Pancreas (tissue), 10 donors: Measurements from ENCODE around the gene ITIH3. TPM values are rescaled to one million over a fixed set of nuclear protein-coding genes. Genes with fewer than 3 reads are reported as not detected.

Source experiments
- ATAC-seq, 4 donors: fragments of 200-7000 bp; cut with Tn5 transposase; one replicate each; pipeline versions ENCODE4 v1.8.0 to v1.9.1; 2020; ENCODE audit warnings: mild to moderate bottlenecking in 4 of 4, moderate library complexity in 4 of 4
- DNase-seq, 6 donors: peaks; one replicate each; pipeline ENCODE4 v3.0.0-alpha.2; 2020
- FAIRE-seq: peaks from 2 replicates; lab custom pipeline; 2012; peaks lifted over from hg19 to GRCh38; lab: Jason Lieb, UNC
- H3K27ac ChIP-seq, 4 donors: fragments of 200-600 bp; sonication (generic); 1 replicate in 3 of 4; 2 replicates in 1 of 4; pipeline versions ENCODE4 v1.5.0 to v1.8.0; 2020
- H3K27me3 ChIP-seq, 4 donors: fragments of 200-600 bp; one replicate each; pipeline ENCODE4 v1.8.0; 2021
- H3K36me3 ChIP-seq, 3 donors: fragments of 200-600 bp; sonication (generic) in 1 of 3; one replicate each; pipeline versions ENCODE4 v1.5.0 to v1.8.0; 2020 to 2021
- H3K4me1 ChIP-seq, 3 donors: fragments of 200-600 bp; one replicate each; pipeline ENCODE4 v1.8.0; 2021
- H3K4me3 ChIP-seq, 4 donors: fragments of 200-600 bp; sonication (generic) in 2 of 4; one replicate each; pipeline versions ENCODE4 v1.5.0 to v1.8.0; 2020 to 2021
- H3K9me3 ChIP-seq, 4 donors: fragments of 200-600 bp; one replicate each; pipeline ENCODE4 v1.8.0; 2021
- CTCF ChIP-seq, 4 donors: fragments of 200-600 bp; sonication (generic) in 3 of 4; IDR thresholded peaks; one replicate each; pipeline versions ENCODE4 v1.5.0 to v1.8.0; 2021; ENCODE audit warnings: antibody characterized with exemption in 4 of 4
- WGBS, 2 donors: extraction: QIAGEN DNeasy Blood & Tissue Kit; methylation state at CpG; one replicate each; pipeline ENCODE4 v1.1.7; 2013; 5-methylcytosine and 5-hydroxymethylcytosine counted together
- intact Hi-C, 3 donors: fragments of 100-400 bp; cut with DNase I; formaldehyde crosslinking; loops; one replicate each; pipeline versions ENCODE4 v1.11.1 to v1.14.2; 2022
- polyA plus RNA-seq, 2 donors: library from polyadenylated mRNA; stranded (reverse); fragments of 200-250 nt; gene quantifications; one replicate each; pipeline ENCODE4 v1.2.3, GENCODE V29; 2013
- total RNA-seq, 6 donors: library from RNA; stranded (reverse); fragmentation: NEBNext Ultra II Directional in 4 of 6; extraction: Animal tissue kit (Norgen Biotek cat#: 25700) in 4 of 6; gene quantifications; one replicate each; pipeline versions ENCODE4 v1.2.1 to v1.2.4, GENCODE V29; 2021 to 2023
- donor health status: healthy with polysubstance abuse.
- donor health status: DM: no; HTN: no; CAD: no; lungs with moderate emphysema.
- donor health status: DM: no; HTN: no; CAD: no.
- donor health status: control.
- donor health status: control.
- donor health status: Bipolar disorder and iron deficiency.
- donor health status: DM: yes; HTN: yes; CAD: no.
- donor health status: DM: no; HTN: no; CAD: no.
- donor health status: DM: no; HTN: no; CAD: no.
- donor health status: DM: yes; HTN: yes; CAD: no.

ITIH3 gene
- total and polyA plus RNA-seq, 8 donors, result 0.29 to 2.1 (median 1.3) TPM; not detected in 2

GRCh38 chr3:52847241-52847640 is 52.6 kb downstream of the ITIH3 start:
- intact Hi-C loops, result loop anchor here in 1 of 3 donors (5.0 kb wide), 1 partner anchor 225 kb away; no protein-coding TSS in a partner anchor
- no peak for ATAC-seq
- Histone ChIP-seq H3K9me3 (no peaks in the 10 kb centered on the region), H3K27ac (no peak overlapping the region), H3K27me3 (no peaks in the 10 kb centered on the region), H3K4me1 (peaks cover 0 to 8% (median 4%) of the 10 kb centered on the region in 3 donors), H3K4me3 (no peak overlapping the region), H3K36me3 (peaks cover 0 to under 1% (median 0%) of the 10 kb centered on the region in 3 donors)
- FAIRE-seq, result no peak
- TF ChIP-seq CTCF (IDR thresholded peaks at IDR 0.05), result no peak
- 93 to 94% methylated on average over 6 of the region's 6 CpGs for WGBS, 2 donors
- DNase-seq, result no peak

DNA sequence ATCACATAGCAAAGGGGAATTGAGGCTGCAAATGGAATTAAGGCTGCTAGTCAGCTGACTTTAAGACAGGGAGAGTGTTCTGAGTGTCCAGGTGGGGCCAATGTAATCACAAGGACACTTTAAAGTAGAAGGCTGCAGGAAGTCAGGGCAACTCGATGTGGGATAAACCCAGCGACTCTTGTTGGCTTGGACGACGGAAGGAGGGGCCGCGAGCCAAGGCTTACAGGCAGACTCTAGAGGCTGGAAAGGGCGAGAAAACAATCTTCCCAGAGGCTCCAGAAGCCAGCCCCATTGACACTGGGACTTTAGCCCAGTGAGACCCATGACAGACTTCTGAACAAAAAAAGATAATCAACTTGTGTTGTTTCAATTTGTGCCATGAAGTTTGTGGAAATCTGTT is 53.1 kb downstream of the ITIH3 start:
- FAIRE-seq (no peak), ATAC-seq (no peak), DNase-seq (no peak)
- H3K36me3 ChIP-seq, result no peaks in the 10 kb centered on the region
- H3K4me3 ChIP-seq, result no peak overlapping the region
- no peaks in the 10 kb centered on the region for H3K9me3 ChIP-seq
- peaks cover 0 to 8% (median 4%) of the 10 kb centered on the region in 3 donors for H3K4me1 ChIP-seq
- no peaks in the 10 kb centered on the region for H3K27me3 ChIP-seq
- 92 to 94% methylated on average over 7 of the region's 7 CpGs for WGBS, 2 donors
- TF ChIP-seq CTCF (IDR thresholded peaks at IDR 0.05), result no peak
- no peak overlapping the region for H3K27ac ChIP-seq
- intact Hi-C loops, result loop anchor here in 1 of 3 donors (5.0 kb wide), 1 partner anchor 225 kb away; no protein-coding TSS in a partner anchor

DNA sequence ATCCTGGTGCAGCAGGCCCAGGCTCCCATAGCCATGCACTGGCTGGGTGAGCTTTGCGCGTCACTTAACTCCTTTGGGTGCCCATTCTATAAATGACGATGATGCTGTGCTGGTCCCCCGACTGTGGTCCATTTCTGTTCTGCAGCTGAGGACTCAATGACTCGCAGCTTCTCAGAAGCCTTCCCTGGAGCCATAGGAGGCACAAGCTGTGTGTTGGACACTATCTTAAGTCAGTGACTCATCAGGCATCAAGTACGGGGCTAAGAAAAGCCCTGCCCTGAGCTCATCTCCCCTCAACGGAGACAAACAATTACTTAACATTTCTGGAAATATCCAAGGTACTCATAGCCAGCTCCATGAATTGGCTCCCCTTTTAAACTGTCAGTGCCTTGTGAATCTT is 54.0 kb downstream of the ITIH3 start:
- Histone ChIP-seq H3K4me3 (no peak overlapping the region), H3K36me3 (no peaks in the 10 kb centered on the region), H3K27me3 (no peaks in the 10 kb centered on the region), H3K27ac (no peak overlapping the region), H3K4me1 (peaks cover 0 to 8% (median 4%) of the 10 kb centered on the region in 3 donors), H3K9me3 (no peaks in the 10 kb centered on the region)
- 80% methylated on average over 7 of the region's 7 CpGs for WGBS, 2 donors
- ATAC-seq (no peak), FAIRE-seq (no peak), DNase-seq (no peak)
- intact Hi-C loops, result loop anchor here in 1 of 3 donors (5.0 kb wide), 1 partner anchor 224 kb away; no protein-coding TSS in a partner anchor
- TF ChIP-seq CTCF (IDR thresholded peaks at IDR 0.05), result no peak

GRCh38 chr3:52849656-52850055 is 55.1 kb downstream of the ITIH3 start:
- FAIRE-seq, result no peak

More at GRCh38 chr3:52849656-52850055, 55.1 kb downstream of the ITIH3 start:
- Histone ChIP-seq H3K27me3 (no peaks in the 10 kb centered on the region), H3K9me3 (no peaks in the 10 kb centered on the region), H3K36me3 (no peaks in the 10 kb centered on the region), H3K4me3 (no peak overlapping the region), H3K27ac (no peak overlapping the region), H3K4me1 (peaks cover 0 to 3% (median 3%) of the 10 kb centered on the region in 3 donors)
- intact Hi-C loops, result loop anchor here in 1 of 3 donors (5.0 kb wide), 1 partner anchor 223 kb away; no protein-coding TSS in a partner anchor
- no peak for TF ChIP-seq CTCF (IDR thresholded peaks at IDR 0.05)
- DNase-seq (no peak), ATAC-seq (no peak)
- 96% methylated on average over 15 of the region's 15 CpGs for WGBS, 2 donors
